HepG2 (cell line): ENCODE measurements around the gene OPA3. TPM values are rescaled to one million over a fixed set of nuclear protein-coding genes. Genes with fewer than 3 reads are reported as not detected.

Source experiments
- ATAC-seq: fragments of 200-7000 bp; cut with Tn5 transposase; 3 replicates; pipeline ENCODE4 v1.9.1; 2020; ENCODE audit warnings: mild to moderate bottlenecking, moderate library complexity
- BruUV-seq: library from RNA; stranded (reverse); fragments of 400-500 nt; replicated peaks from 2 replicates; lab custom pipeline; 2021; lab: Mats Ljungman, UMichigan
- CTCF ChIA-PET: fragments of 300-600 bp; formaldehyde crosslinking; extraction: SDS; loops from one replicate; lab custom pipeline; 2021; ENCODE audit warnings: low total read pairs, inconsistent platforms, low intra/inter-chr PET ratio; lab: Yijun Ruan, JAX
- POLR2A ChIA-PET: fragments of 350-600 bp; sonication (Branson Sonifier 250); formaldehyde crosslinking; loops from one replicate; lab custom pipeline; 2020; ENCODE audit warnings: antibody characterized with exemption, inconsistent platforms; lab: Yijun Ruan, JAX
- DNase-seq: peaks from one replicate; pipeline ENCODE4 v3.0.0-alpha.2; 2015; ENCODE audit warnings: low spot score
- FAIRE-seq: peaks from 3 replicates; lab custom pipeline; 2011; peaks lifted over from hg19 to GRCh38; lab: Jason Lieb, UNC
- H2AFZ ChIP-seq: one replicate; pipeline ENCODE4 v1.6.1; 2011; ENCODE audit warnings: low read length, inconsistent platforms
- H3K27ac ChIP-seq: fragments of 300-600 bp; 3 replicates; pipeline ENCODE4 v1.8.0; 2011; ENCODE audit warnings: mixed run types, mild to moderate bottlenecking, mixed read lengths, low read length, inconsistent platforms; ENCODE audit not compliant: insufficient read depth; ENCODE audit errors: extremely low read length
- H3K27me3 ChIP-seq, 2 experiments: fragments of 200-600 bp in 1 of 2; 2 replicates in 1 of 2; 3 replicates in 1 of 2; pipeline versions ENCODE4 v1.6.0 to v1.8.0; 2011; ENCODE audit warnings: low read length in 2 of 2, mild to moderate bottlenecking in 2 of 2, moderate library complexity in 2 of 2, inconsistent platforms in 1 of 2; ENCODE audit not compliant: insufficient read depth in 2 of 2, control insufficient read depth in 1 of 2
- H3K36me3 ChIP-seq, 2 experiments: fragments of 200-600 bp in 1 of 2; replicated peaks in 1 of 2; 2 replicates in 1 of 2; 3 replicates in 1 of 2; pipeline versions ENCODE4 v1.5.1 to v1.8.0; 2011; ENCODE audit warnings: low read length in 2 of 2, inconsistent platforms in 1 of 2; ENCODE audit not compliant: insufficient read depth in 2 of 2, control insufficient read depth in 1 of 2
- H3K4me1 ChIP-seq: 2 replicates; pipeline ENCODE4 v1.5.1; 2012; ENCODE audit warnings: low read length, inconsistent platforms; ENCODE audit not compliant: insufficient read depth
- H3K4me2 ChIP-seq: 2 replicates; pipeline ENCODE4 v1.6.0; 2011; ENCODE audit warnings: low read depth, low read length, inconsistent platforms
- H3K4me3 ChIP-seq, 3 experiments: fragments of 200-600 bp in 1 of 3; sonication (generic), shearing (Covaris generic) in 1 of 3; replicated peaks in 1 of 3; 2 replicates each; pipeline ENCODE4 v1.5.1; 2011 to 2016; ENCODE audit warnings: low read length in 3 of 3, inconsistent platforms in 2 of 3, low read depth in 2 of 3, mild to moderate bottlenecking in 2 of 3, control low read depth in 1 of 3, mixed read lengths in 1 of 3; ENCODE audit not compliant: insufficient read depth in 1 of 3
- H3K79me2 ChIP-seq: one replicate; pipeline ENCODE4 v1.6.1; 2011; ENCODE audit warnings: low read length, inconsistent platforms; ENCODE audit not compliant: insufficient read depth
- H3K9ac ChIP-seq: 2 replicates; pipeline ENCODE4 v1.6.0; 2011; ENCODE audit warnings: mild to moderate bottlenecking, low read depth, low read length, inconsistent platforms; ENCODE audit not compliant: insufficient read depth
- H3K9me3 ChIP-seq: 2 replicates; pipeline ENCODE4 v1.5.1; 2012; ENCODE audit warnings: mild to moderate bottlenecking, low read length
- H4K20me1 ChIP-seq: 2 replicates; pipeline ENCODE4 v1.6.0; 2011; ENCODE audit warnings: inconsistent platforms, mild to moderate bottlenecking, low read length, moderate library complexity; ENCODE audit not compliant: insufficient read depth
- MTF1 ChIP-seq: sonication (generic); formaldehyde crosslinking; IDR thresholded peaks from 2 replicates; pipeline ENCODE4 v1.5.0; 2020; ENCODE audit warnings: missing genetic modification reagents
- PPARG ChIP-seq: conservative IDR thresholded peaks from 2 replicates; pipeline ENCODE4 v1.6.1; 2016; ENCODE audit warnings: missing biosample characterization, missing genetic modification reagents
- ZNF350 ChIP-seq: sonication (generic); formaldehyde crosslinking; IDR thresholded peaks from 2 replicates; pipeline ENCODE4 v1.4.0; 2020; ENCODE audit warnings: mild to moderate bottlenecking, low read depth, missing genetic modification reagents, borderline replicate concordance
- ZNF678 ChIP-seq: sonication (generic); formaldehyde crosslinking; IDR thresholded peaks from 2 replicates; pipeline ENCODE4 v1.4.0; 2020; ENCODE audit warnings: mild to moderate bottlenecking, missing genetic modification reagents
- WGBS: methylation state at CpG from one replicate; pipeline ENCODE4 v1.1.6; 2017; ENCODE audit warnings: low lambda C conversion rate; 5-methylcytosine and 5-hydroxymethylcytosine counted together
- in situ Hi-C: cut with HindIII; loops from 2 replicates; pipeline ENCODE4 v1.10.0; 2017; ENCODE audit warnings: low pct_unique_long_range_greater_than_20kb; ENCODE audit not compliant: extremely low pct_ligation_motif_present
- intact Hi-C: fragments of 100-400 bp; cut with micrococcal nuclease; formaldehyde crosslinking; loops from one replicate; pipeline ENCODE4 v1.10.0; 2022; ENCODE audit not compliant: unreplicated experiment
- polyA plus RNA-seq, 8 experiments: library from polyadenylated mRNA; depleted of rRNA in 3 of 8; stranded (reverse) in 7 of 8; unstranded in 1 of 8; fragments of >200 nt; fragmentation: Illumina TruSeq in 4 of 8; extraction: Trizol in 4 of 8; gene quantifications; 2 replicates each; pipeline versions ENCODE4 v1.2.1 to v1.2.3, GENCODE V29; 2011 to 2016; ENCODE audit warnings: low read depth in 4 of 8, missing spikeins in 1 of 8, mixed read lengths in 1 of 8; ENCODE audit not compliant: insufficient read depth in 1 of 8
- total RNA-seq, 5 experiments: library from RNA; depleted of rRNA; stranded (reverse); fragments of >200 nt; fragmentation: Illumina TruSeq; extraction: Trizol; gene quantifications; 2 replicates each; pipeline ENCODE4 v1.2.3, GENCODE V29; 2016; ENCODE audit warnings: low read depth in 1 of 5
- TF ChIP-seq, protein P1 (sequence below): sonication (generic); formaldehyde crosslinking; IDR thresholded peaks from 2 replicates; pipeline ENCODE4 v1.4.0; 2020; ENCODE audit warnings: missing genetic modification reagents, borderline replicate concordance

Gene OPA3
- total and polyA plus RNA-seq, 2 of the 13 experiments (the other 11 are each of a cell fraction or from before 2014, with no cell fraction given): 8.3 to 17.7 TPM

DNA sequence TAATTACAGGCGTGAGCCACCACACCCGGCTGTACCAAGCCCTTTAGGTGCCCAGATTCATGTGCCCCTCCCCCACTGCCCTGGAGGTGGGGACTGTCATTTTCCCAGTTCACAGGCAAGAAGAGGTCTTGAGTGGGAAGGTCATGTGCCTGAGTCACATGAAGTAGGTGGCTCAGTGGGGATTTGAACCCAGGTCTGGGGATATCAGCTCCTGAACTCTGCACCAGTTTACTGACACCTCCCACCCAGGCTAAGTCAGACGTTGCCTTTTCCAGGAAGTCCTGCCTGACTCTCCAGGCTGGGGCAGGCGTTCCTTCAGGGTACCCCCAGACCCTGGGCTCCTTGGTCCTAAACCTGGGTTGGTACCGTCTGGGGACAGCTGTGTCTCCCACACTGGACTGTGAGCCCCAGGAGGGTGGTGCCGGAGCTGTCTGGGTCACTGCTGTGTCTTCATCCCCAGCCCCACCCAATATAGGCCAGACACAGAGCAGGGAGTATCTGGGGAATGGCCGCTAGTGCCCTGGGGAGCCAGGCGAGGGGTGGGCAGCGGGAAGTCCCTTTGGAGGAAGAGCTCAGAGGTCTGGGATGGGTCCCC is 68.7 kb downstream of the OPA3 start:
- no peak for FAIRE-seq
- H3K9me3 ChIP-seq: no peaks in the 10 kb centered on the region
- intact Hi-C loops (loop anchor here (2.0 kb wide), 1 partner anchor 23 kb away; no protein-coding TSS in a partner anchor), in situ Hi-C loops (no loop called here)
- H3K4me1 ChIP-seq: peaks cover 76% of the 10 kb centered on the region
- H3K36me3 ChIP-seq: peaks cover 15 to 29% of the 10 kb centered on the region in 2 experiments; a peak in 4 of 5 replicates
- no peak overlapping the region for H3K9ac ChIP-seq
- no peak overlapping the region for H2AFZ ChIP-seq
- H3K4me3 ChIP-seq: no peak overlapping the region
- no peaks in the 10 kb centered on the region for H3K27me3 ChIP-seq
- no peak for ATAC-seq
- BruUV-seq: no TSS peak
- peak overlapping the region; percentile 76 for H3K27ac ChIP-seq
- ChIA-PET POLR2A (interaction anchor here (1.0 kb wide), 1 partner anchor 68 kb away, joined by 3 read pairs; no protein-coding TSS in a partner anchor), CTCF (no interaction called here)
- whole genome bisulfite sequencing: 80% methylated on average over 8 of the region's 9 CpGs
- H3K79me2 ChIP-seq: peaks cover 34% of the 10 kb centered on the region
- H3K4me2 ChIP-seq: no peak overlapping the region
- DNase-seq: no peak
- TF ChIP-seq, protein P1, sequence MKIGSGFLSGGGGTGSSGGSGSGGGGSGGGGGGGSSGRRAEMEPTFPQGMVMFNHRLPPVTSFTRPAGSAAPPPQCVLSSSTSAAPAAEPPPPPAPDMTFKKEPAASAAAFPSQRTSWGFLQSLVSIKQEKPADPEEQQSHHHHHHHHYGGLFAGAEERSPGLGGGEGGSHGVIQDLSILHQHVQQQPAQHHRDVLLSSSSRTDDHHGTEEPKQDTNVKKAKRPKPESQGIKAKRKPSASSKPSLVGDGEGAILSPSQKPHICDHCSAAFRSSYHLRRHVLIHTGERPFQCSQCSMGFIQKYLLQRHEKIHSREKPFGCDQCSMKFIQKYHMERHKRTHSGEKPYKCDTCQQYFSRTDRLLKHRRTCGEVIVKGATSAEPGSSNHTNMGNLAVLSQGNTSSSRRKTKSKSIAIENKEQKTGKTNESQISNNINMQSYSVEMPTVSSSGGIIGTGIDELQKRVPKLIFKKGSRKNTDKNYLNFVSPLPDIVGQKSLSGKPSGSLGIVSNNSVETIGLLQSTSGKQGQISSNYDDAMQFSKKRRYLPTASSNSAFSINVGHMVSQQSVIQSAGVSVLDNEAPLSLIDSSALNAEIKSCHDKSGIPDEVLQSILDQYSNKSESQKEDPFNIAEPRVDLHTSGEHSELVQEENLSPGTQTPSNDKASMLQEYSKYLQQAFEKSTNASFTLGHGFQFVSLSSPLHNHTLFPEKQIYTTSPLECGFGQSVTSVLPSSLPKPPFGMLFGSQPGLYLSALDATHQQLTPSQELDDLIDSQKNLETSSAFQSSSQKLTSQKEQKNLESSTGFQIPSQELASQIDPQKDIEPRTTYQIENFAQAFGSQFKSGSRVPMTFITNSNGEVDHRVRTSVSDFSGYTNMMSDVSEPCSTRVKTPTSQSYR (CRISPR knock-in tag): peak; percentile 49; the same call in 1 of the 2 replicates
- TF ChIP-seq ZNF350 (CRISPR knock-in tag): 0 out of 2 replicates have a peak, but pooled peaks have one; percentile 6
- no peak for TF ChIP-seq ZNF678
- 0 out of 2 replicates have a peak, but pooled peaks have one; percentile 39 for TF ChIP-seq PPARG (CRISPR knock-in tag)
- no peak for TF ChIP-seq MTF1 (CRISPR knock-in tag)
- H4K20me1 ChIP-seq: peaks cover 7% of the 10 kb centered on the region
